Activated CD4-positive, alpha-beta T cell treated with anti-CD3 and anti-CD28 coated beads, Interleukin-2, amount 10 ng/mL, durations not matched to agents 7 days and 5 days (primary cell): ENCODE data around the gene TTLL10. TPM values are rescaled to one million over a fixed set of nuclear protein-coding genes. Genes with fewer than 3 reads are reported as not detected.
A peak's percentile ranks its signal among the peaks of the same experiment; 100 is the strongest.

Experiments used
- CTCF ChIA-PET: fragments of 350-600 bp; sonication (Branson Sonifier 250); formaldehyde crosslinking; loops from one replicate; lab custom pipeline; 2021; ENCODE audit warnings: antibody characterized with exemption; lab: Charles Lee
- POLR2A ChIA-PET: fragments of 350-600 bp; sonication (Branson Sonifier 250); formaldehyde crosslinking; loops from one replicate; lab custom pipeline; 2021; ENCODE audit warnings: antibody characterized with exemption; lab: Charles Lee
- DNase-seq: peaks from one replicate; pipeline ENCODE4 v3.0.0-alpha.2; 2020
- H3K27ac Mint-ChIP-seq: one replicate; pipeline ENCODE4 v1.8.0; 2021; ENCODE audit warnings: mild to moderate bottlenecking, moderate library complexity, mixed read lengths
- H3K27me3 Mint-ChIP-seq: one replicate; pipeline ENCODE4 v1.8.0; 2021; ENCODE audit warnings: mixed read lengths
- H3K36me3 Mint-ChIP-seq: one replicate; pipeline ENCODE4 v1.8.0; 2021; ENCODE audit warnings: low read depth, mixed read lengths
- H3K4me1 Mint-ChIP-seq: one replicate; pipeline ENCODE4 v1.8.0; 2021; ENCODE audit warnings: mixed read lengths
- H3K4me3 Mint-ChIP-seq: one replicate; pipeline ENCODE4 v1.8.0; 2021; ENCODE audit warnings: mild to moderate bottlenecking, moderate library complexity, mixed read lengths
- H3K9me3 Mint-ChIP-seq: one replicate; pipeline ENCODE4 v1.8.0; 2021; ENCODE audit warnings: mixed read lengths
- total RNA-seq, 2 experiments: library from RNA; stranded (reverse); gene quantifications; one replicate each; pipeline ENCODE4 v1.2.3, GENCODE V29; 2021

TTLL10 gene
- total RNA-seq, 2 experiments from 2014 or later, result 0.15 to 0.27 TPM

DNA sequence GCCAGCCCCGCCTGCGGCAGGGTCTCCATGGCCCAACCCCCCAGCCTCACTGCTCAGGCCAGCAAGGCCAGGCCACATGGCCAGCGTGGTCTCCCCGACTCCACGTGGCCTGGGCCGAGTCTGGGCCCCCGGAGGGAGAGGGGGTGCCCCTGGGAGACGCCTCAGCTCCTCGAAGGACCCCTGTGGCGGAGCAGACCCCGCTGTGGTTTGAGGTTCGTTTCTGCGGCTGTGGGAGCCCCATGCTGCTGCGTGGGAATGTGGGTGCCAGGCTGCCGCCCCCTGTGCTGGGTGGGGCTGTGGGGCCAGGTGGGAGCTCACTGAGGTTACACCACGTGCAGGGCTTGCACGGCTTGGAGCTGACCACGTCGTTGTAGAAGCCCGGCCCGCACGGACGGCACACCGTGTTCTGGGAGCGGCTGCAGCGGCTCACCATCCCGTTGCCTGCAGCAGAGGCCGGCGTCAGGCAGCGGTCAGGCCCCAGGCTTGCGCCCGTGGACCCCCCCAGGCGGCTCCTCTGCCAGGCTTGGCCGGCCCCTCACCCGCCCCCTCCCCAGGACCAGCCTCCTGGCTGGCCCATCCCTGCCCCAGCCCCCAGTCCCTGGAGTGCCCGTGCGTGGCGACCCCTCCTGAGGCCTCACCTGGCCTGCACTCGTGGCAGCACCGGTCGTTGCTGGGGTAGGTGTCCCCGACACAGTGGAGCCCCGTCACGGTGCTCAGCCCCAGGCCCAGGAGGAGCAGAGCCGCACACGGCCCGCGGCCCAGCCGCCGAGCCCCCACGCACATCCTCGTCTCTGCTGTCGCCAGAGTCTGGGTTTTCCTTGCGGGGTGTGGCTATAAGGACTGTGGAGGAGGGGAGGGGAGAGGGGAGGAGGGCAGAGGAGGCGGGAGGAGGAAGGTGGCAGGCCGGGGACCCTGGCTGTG is 39.9 kb downstream of the TTLL10 start, which contains the start of gene TNFRSF4:
Gene TNFRSF4, minus strand, starts transcription at position 809 of the 921 bp plus-strand sequence. Its CDS starts 26 bp downstream, at position 783.
- DNase-seq, result no peak
- POLR2A ChIA-PET, result no interaction called here
- peaks cover 14% of the 10 kb centered on the region for H3K36me3 Mint-ChIP-seq
- H3K4me3 Mint-ChIP-seq, result peak within 1 kb of the TSS; percentile 48
- peaks cover 39% of the 10 kb centered on the region for H3K4me1 Mint-ChIP-seq
- no peaks in the 10 kb centered on the region for H3K9me3 Mint-ChIP-seq
- no peaks in the 10 kb centered on the region for H3K27me3 Mint-ChIP-seq
- CTCF ChIA-PET, result interaction anchor here (0.6 to 1.4 kb wide), 5 partner anchors 17 to 150 kb away, joined by 3 to 5 read pairs (median 3); no protein-coding TSS in a partner anchor
- H3K27ac Mint-ChIP-seq, result peak within 1 kb of the TSS; percentile 74

DNA sequence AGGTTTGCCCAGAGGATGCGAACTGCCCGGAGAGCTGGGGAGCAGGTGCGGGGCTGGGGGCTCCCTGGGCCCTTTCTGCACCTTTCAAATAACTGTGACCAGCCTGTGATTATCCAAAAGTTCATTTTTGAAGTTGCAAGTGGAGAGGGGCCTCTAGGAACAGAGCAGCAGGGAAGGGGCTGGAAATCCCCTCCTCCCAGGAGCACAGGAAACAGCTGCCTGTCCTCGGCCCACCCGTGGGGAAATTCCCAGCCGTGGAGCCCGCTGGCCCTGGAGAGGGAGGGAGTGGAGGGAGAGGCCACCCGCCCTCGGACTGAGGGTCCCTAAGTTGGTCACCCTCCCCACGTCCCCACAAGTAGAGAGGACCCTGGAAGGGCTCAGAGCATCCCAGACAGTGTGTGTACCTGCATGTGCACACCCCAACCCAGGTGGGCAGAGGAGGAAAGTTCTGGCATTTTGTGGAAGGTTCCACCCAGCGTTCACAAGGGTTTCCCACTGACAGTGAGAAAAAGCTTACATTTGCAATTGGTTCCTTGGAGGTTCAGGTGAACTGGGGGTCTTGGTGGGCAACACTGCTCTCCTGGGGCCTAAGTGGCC is 41.5 kb downstream of the TTLL10 start:
- CTCF ChIA-PET, result interaction anchor here (0.9 to 1.4 kb wide), 4 partner anchors 10 to 980 kb away, joined by 3 to 6 read pairs (median 3); partner anchors contain the start of gene FAAP20
- Mint-ChIP-seq H3K9me3 (no peaks in the 10 kb centered on the region), H3K4me1 (peaks cover 41% of the 10 kb centered on the region), H3K4me3 (peak overlapping the region; percentile 34), H3K27me3 (no peaks in the 10 kb centered on the region), H3K27ac (peak overlapping the region; percentile 76), H3K36me3 (peaks cover 18% of the 10 kb centered on the region)
- no peak for DNase-seq
- POLR2A ChIA-PET, result no interaction called here

DNA sequence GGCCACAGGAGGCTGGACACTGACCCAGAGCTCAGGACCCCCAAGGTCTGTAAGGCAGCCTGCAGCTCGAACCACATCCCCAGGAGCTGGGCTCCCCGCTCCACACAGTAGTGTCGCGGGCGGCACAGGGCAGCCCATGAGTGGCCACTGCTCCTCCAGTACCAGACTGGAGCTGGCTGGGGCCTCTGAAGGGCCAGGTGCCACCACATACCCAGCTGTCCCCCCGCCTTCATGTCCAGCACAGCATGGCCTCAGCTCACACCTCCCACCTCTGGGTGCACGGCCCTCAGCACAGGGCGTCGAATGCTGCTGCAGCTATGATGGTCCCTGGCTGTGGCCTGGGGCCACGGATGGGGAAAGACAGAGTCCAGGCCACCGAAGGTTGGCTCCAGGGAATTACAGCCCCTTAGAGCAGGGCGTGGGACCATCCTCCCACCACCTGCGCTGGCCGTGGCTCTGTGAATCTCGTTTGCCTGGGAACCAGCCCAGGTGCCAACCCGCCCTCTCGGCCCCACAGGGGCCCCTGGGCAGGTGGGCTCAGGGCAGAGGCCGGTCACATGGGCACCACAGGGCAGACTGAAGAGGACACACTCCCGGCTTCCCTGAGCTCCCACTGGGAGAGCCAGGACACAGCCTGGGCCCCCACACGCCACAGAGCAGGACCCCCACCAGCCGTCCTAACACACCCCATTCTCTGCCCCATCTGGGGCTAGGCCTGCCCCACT is 42.4 kb downstream of the TTLL10 start:
- Mint-ChIP-seq H3K9me3 (no peaks in the 10 kb centered on the region), H3K27me3 (no peaks in the 10 kb centered on the region), H3K27ac (peak overlapping the region; percentile 89), H3K4me1 (peaks cover 40% of the 10 kb centered on the region), H3K4me3 (peak overlapping the region; percentile 66), H3K36me3 (peaks cover 26% of the 10 kb centered on the region)
- no peak for DNase-seq
- ChIA-PET CTCF (interaction anchor here (0.9 to 1.4 kb wide), 3 partner anchors 11 to 979 kb away, joined by 3 to 6 read pairs (median 3); partner anchors contain the start of gene FAAP20), POLR2A (no interaction called here)

DNA sequence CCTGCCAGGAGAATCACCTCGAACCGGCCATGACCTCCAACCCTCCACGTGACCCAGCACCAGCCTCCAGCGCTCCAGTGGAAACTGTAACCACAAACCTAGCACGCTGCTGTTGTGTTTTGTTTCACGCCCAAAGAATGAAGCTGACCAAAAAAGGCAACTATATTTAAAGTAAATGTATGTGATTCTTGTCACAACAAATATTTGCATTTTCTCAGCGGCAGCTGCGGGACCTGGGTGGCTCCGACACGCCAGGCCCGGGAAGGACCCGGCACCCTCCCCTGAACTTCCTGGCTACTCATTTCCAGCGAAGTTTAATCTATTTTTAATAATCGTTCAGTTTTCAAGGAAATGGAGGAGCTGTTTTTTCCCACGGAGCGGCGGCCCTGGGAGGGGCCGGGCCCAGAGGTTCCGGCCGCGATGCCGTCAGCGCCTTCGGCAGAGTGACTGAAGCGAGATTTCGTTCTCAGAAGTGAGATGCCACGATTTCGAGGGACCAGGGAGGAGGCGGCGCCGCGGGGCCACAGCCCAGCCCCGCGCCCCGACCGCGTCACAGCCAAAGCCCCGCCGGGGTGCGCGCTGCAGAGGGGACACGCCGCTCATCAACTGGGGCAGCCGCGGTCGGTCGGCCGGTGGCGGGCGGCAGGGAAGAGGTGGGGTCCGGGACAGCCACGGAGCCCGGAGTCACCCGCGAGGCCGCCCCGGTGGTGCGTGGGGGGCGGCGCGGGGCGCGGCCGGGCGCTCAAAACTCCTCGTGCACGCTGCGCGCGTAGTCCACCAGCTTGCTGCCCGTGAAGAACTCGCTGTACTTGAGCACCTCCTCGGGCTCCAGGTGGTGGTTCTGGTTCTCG is 43.3 kb downstream of the TTLL10 start:
- Mint-ChIP-seq H3K4me1 (peaks cover 38% of the 10 kb centered on the region), H3K9me3 (no peaks in the 10 kb centered on the region), H3K27me3 (no peaks in the 10 kb centered on the region), H3K36me3 (peaks cover 30% of the 10 kb centered on the region), H3K27ac (peak overlapping the region; percentile 89), H3K4me3 (peak overlapping the region; percentile 66)
- DNase-seq, result peak; percentile 54
- CTCF ChIA-PET, result interaction anchor here (1.0 to 1.6 kb wide), 2 partner anchors 10 to 95 kb away, joined by 4 to 5 read pairs; no protein-coding TSS in a partner anchor
- POLR2A ChIA-PET, result no interaction called here

DNA sequence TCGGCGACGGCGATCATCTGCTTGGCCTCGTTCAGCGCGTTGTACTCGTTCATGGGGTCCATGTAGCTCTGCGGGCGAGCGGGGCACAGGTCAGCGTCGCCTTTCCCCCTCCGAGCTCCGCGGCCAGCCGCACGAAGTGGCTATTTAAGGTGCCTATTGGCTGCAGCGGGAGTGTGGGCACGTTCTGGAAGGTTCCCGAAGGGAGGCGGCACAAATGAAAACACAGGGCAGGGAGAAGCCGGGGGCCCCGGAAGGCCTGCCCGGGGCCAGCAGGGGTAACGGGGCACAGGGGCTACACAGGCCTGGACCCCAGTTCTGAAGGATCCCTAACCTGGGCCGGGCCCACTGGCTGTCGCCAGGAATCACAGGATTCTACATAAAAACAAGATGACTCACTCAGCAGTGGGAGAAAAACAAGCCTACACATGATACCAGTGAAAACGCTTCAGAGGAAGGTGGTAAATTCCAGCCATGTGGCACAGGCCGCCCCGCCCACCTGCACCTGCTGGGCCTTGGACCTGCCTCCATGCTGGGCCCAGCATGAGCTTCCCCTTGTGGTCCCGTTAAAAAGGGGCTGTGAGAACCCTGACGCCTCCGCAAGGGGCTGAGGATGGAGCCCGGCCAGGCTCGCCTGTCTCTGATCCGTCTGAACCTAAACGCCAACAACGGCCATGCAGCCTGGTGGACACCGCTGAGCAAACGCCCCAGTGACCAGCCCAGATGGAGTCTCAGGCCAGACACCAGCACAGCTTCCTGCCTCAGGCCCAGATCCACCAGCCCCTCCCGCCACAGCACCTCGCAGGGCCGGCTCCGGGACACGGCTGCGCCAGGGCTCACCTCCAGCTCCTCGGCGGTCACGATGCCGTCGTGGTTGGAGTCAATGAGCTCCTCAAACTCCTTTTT is 44.2 kb downstream of the TTLL10 start:
- no peak for DNase-seq
- POLR2A ChIA-PET, result no interaction called here
- Mint-ChIP-seq H3K9me3 (no peaks in the 10 kb centered on the region), H3K36me3 (peaks cover 35% of the 10 kb centered on the region), H3K27ac (peak overlapping the region; percentile 31), H3K27me3 (no peaks in the 10 kb centered on the region), H3K4me3 (no peak overlapping the region), H3K4me1 (peaks cover 35% of the 10 kb centered on the region)
- CTCF ChIA-PET, result interaction anchor here (1.0 to 1.6 kb wide), 7 partner anchors 9 to 96 kb away, joined by 3 to 6 read pairs (median 3); no protein-coding TSS in a partner anchor

DNA sequence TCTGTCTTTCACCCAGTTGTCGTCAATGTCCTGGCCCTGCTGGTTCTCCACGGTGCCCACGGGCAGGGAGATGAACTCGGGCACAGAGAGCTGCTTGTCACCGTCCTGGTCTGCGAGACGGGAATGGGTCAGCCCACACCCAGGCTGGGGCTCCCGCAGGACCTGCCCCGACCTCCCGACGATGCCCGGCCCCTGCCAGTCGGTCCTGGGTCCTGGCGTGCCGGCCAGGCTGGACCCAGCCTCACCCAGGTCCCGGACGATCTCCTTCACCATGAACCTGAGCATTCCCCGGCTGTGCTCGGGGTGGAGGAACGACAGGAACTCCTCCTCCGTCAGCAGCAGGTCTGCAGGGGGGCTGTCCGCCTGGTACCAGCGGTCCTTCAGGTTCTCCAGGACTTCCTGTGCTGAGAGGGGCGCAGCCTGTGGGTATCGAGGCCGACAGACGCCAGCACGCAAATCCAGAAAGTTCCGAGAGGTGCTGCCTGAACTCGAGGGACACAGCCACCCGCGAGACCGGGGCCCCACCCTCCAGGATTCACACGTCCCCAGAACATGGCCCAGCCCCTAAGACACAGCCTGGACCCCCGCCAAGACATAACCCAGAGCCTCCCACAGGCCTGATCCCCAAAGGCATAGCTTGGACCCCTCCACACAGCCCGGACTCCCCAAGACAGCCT is 45.0 kb downstream of the TTLL10 start:
- peaks cover 35% of the 10 kb centered on the region for H3K4me1 Mint-ChIP-seq
- ChIA-PET POLR2A (no interaction called here), CTCF (interaction anchor here (1.0 to 1.5 kb wide), 6 partner anchors 8 to 32 kb away, joined by 3 to 6 read pairs (median 3); no protein-coding TSS in a partner anchor)
- H3K9me3 Mint-ChIP-seq, result no peaks in the 10 kb centered on the region
- peaks cover 40% of the 10 kb centered on the region for H3K36me3 Mint-ChIP-seq
- H3K4me3 Mint-ChIP-seq, result no peak overlapping the region
- H3K27me3 Mint-ChIP-seq, result no peaks in the 10 kb centered on the region
- H3K27ac Mint-ChIP-seq, result no peak overlapping the region
- DNase-seq, result no peak

DNA sequence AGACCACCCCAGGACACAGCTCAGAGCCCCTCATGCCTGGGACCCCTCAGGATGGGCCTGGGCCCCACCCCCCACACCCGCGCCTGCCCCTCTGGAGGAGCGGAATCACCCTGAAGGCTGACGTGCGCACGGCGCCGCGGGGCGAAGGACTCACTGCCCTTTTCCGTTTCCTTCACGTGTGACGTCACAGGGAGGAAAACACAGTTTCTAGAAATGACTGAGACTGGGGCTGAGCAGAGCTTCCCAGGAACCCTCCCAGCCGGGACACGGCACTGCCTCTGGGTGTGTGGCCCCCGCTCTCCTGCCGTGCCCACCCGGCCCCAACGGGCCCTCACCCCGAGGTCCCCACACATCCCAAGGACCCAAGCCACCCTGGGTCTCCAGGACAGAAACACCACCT is 45.7 kb downstream of the TTLL10 start:
- ChIA-PET POLR2A (no interaction called here), CTCF (interaction anchor here (1.0 to 1.5 kb wide), 2 partner anchors 9 kb away, joined by 3 read pairs; no protein-coding TSS in a partner anchor)
- Mint-ChIP-seq H3K9me3 (no peaks in the 10 kb centered on the region), H3K27me3 (no peaks in the 10 kb centered on the region), H3K27ac (peak overlapping the region; percentile 68), H3K4me3 (no peak overlapping the region), H3K36me3 (peaks cover 43% of the 10 kb centered on the region), H3K4me1 (peaks cover 30% of the 10 kb centered on the region)
- peak; percentile 37 for DNase-seq

DNA sequence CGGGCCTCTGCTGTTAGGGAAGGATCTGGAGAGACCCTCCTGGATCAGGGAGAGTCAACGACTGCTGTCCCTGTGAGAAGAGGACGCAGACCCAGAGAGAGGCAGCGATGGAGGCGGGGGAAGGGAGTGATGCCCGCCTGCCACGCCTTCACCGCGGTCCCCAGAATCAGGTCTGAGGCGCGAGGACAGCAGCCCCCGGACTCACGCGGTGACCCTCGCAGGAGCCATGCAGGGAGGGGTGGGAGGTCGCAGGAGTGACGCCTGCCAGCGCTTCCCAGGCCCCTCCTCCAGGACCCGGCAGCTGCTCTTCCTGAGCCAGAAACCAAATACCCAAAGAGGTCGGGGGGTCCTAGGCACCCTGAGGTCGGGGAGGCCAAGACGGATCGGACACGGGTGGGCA is 46.5 kb downstream of the TTLL10 start:
- Mint-ChIP-seq H3K27me3 (no peaks in the 10 kb centered on the region), H3K4me1 (peaks cover 23% of the 10 kb centered on the region), H3K4me3 (no peak overlapping the region), H3K36me3 (peaks cover 52% of the 10 kb centered on the region), H3K9me3 (no peaks in the 10 kb centered on the region), H3K27ac (no peak overlapping the region)
- ChIA-PET POLR2A (no interaction called here), CTCF (no interaction called here)
- no peak for DNase-seq

DNA sequence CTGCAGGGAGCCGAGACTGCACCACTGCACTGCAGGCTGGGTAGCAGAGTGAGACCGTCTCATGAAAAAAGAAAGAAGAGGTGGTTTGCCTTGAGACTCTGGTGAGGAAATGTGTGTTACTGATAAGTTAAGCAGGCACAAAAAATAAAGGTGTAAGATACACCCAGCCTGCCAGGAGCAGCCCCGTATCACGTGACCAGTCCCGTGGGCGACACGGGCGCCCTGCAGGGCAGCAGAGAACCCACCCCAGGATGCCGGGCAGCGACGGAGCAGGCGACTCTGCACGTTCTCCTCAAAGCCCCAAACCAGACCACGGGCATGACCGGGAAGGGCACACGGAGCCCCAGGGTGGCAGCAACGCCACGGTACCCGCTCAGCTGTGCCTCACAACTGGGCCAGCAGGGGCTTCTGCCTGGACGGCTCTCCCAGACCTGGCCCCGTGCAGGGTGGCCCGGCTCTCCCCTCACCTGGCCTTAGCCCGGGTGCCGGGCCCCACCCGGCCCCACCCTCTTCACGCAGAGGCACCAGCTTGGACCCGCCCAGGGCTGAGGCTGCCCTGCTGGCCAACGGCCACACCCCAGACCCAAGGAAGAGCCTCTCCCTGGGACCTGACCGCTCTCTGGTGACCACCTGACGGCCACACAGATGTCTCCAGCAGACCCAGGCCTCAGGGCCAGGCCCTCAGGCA is 48.4 kb downstream of the TTLL10 start:
- no peaks in the 10 kb centered on the region for H3K27me3 Mint-ChIP-seq
- DNase-seq, result no peak
- peaks cover 53% of the 10 kb centered on the region for H3K36me3 Mint-ChIP-seq
- peaks cover 16% of the 10 kb centered on the region for H3K4me1 Mint-ChIP-seq
- H3K9me3 Mint-ChIP-seq, result no peaks in the 10 kb centered on the region
- ChIA-PET CTCF (no interaction called here), POLR2A (no interaction called here)
- no peak overlapping the region for H3K27ac Mint-ChIP-seq
- no peak overlapping the region for H3K4me3 Mint-ChIP-seq

DNA sequence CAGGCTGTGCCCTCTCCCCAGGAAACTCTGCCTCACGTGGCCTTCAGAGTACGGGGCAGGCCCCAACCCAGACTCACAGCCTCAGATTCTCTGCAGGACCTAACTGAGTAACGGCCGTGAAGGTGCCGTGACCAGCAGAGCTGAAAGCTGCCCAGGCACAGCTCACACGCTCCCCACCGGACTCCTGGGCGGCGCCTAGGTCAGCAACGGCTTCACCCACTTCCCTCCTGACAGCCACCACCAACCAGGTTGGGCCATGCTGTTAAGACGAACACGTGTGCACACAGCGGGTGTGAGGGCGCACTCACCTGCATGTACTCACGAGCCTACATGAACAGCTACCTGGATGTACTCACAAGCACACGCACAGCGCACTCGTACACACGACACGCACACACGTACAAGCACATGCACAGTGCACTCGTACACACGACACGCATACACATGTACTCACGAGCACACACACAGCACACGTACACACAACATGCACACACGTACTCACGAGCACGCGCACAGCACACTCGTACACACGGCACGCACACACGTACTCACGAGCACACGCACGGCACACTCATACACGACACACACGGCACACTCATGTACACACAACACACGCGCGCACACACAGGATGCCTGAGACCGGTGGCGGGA is 49.0 kb downstream of the TTLL10 start:
- POLR2A ChIA-PET, result no interaction called here
- no peak for DNase-seq
- peaks cover 50% of the 10 kb centered on the region for H3K36me3 Mint-ChIP-seq
- CTCF ChIA-PET, result no interaction called here
- no peaks in the 10 kb centered on the region for H3K27me3 Mint-ChIP-seq
- H3K9me3 Mint-ChIP-seq, result no peaks in the 10 kb centered on the region
- H3K4me3 Mint-ChIP-seq, result no peak overlapping the region
- H3K4me1 Mint-ChIP-seq, result peaks cover 16% of the 10 kb centered on the region
- H3K27ac Mint-ChIP-seq, result no peak overlapping the region
